SKM-1 treated with dmso at 0.1 percent for 144 hours (cell line): ENCODE data around the gene GRIN3A.
"Not testable (repeated sequence)": the region's sequence is repeated elsewhere in the genome, so short reads cannot be mapped to it uniquely, and the experiment has no call there.

Experiments used
- DNase-seq: peaks from one replicate; lab custom pipeline; 2025; ENCODE audit not compliant: unreplicated experiment; lab: John Stamatoyannopoulos, UW

The GRIN3A gene

DNA sequence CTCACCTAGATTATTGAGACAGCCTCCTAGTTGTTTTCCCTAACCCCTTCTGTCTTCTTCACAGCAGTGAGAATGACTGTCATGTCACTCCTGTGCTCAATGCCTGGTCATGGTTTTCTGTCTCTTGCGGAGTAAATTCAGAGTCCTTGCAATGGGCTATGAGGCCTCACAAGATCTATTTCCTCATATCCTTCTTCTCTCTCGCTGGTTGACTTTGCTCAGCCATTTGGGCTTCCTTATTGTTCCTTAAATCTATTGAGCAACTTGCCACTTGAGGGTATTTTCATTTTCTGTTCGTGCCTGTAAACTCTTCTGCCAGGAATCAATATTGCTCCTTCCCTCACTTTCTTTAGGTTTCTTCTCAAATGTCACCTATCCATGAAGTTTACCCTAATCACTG, 152.7 kb downstream of the GRIN3A start:
- DNase-seq = peak; percentile 62

DNA sequence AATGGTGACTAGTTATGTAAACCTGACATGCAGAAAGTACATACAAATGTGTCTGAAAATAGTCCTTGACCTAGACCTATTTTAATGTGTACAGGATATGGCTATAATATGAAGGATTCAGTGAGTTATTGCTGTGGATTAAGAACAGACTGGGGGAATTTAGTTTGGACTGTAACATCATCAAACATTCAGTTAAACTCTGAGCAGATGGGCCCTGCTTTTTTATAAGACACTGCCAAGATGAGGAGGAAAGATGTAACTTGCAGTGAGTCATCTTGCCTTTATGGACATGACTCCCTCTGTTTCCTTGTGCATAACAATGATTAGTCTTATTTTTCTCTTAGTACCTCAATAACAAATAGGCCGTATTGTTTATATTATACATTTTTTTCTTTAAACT, 155.9 kb downstream of the GRIN3A start:
- no peak for DNase-seq

DNA sequence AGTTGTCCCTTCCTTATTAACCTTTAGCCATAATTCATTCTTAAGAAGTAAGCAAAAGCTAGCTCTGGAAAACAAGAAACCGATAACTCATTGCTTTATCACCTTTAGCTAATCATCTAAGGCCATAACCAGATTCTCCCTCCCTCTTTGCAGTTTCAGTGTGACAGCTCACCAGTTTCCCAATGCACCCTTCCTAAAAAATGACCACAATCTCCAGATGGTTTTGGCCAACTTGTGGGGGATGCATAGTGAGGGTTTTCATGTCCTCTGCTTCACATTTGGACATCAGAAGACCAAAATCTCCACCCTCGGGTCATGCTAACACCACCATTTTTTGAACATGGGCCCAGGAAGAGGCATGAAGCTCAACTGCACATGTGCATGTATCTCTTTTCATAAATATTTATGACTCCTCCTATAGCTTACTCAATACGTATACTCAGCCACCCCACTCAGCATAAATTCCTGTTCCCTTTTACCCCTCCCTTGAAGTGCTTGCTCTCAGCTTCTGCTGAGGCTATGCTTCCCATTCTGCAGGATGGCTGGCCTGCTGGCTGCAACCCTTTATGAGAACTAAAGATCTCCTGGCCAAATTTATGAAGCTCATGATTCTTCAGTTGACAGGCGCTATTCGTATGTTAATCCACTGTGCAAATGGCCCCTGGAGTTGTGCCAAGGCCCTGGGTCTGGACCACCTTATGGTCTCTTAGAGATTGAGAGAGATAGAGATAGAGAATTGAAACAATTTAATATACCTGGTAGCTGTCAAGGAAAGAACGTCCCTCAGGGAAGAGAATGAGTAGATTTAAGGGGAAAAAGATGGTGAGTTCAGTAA, 158.5 kb downstream of the GRIN3A start:
- DNase-seq = peak; percentile 32

DNA sequence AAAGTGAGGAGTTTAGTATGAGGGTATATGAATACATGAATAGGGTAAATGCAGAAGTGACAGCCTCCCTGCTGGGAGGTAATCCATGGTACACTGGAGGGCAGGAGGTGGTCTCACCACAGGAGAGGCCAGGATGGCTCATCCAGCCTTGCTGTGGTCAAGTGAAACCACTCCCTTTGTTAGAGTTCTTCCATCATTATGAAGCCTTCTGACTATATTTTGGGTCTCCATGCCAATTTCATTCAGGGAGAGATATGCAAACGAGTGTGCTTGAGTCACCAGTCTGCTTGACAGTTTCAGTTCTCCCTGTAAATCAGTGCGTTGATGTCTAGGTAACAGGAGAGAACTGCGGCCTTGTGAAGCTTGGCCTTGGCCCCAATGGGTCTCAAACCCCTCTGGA, 160.1 kb downstream of the GRIN3A start:
- no peak for DNase-seq

DNA sequence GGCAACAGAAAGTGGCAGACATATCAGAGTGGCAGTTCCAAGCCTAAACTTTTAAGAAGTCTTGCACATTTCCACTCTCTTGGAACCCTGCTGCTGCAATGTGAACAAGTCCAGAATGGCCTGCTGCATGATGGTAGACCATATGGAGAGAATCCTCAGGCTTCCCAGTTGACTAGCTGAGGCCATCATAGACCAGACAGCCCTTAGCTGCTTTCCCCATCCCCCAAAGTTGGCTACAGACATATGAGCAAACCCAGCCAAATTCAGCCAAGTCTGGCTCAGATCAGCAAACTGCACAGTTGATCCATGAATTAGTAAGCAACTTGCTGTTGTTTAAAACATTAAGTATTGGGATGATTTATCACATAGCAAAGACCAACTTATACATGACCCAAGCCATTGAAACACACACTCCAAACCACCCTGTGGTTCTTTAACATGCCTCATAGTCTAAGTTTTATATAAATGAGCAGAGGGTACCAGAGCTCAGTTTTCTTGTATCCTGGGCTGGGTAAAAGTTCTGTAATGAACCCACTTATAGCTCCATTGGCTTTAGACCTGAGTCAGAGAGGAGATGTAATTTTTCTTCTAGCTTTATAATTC, 163.6 kb downstream of the GRIN3A start:
- DNase-seq = no peak

DNA sequence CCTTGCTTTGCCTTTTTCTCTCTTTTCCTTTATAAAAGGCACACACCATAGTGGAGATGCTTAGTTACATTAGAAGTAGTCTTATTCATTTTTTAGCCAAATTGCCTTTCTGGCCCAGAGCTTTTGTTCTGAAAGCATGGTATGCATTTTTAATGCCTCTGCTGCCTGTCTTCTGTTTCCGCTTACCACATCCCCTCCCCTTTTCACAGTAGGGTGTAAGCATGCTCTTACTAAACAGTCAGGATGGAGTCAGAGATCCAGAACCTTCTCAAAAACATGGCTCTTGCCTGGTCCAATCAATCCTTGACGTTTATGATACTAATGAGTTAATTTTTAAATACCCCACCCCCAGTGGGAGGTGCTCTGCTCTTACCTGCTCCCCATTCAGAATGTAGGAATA, 166.1 kb downstream of the GRIN3A start:
- no peak for DNase-seq

DNA sequence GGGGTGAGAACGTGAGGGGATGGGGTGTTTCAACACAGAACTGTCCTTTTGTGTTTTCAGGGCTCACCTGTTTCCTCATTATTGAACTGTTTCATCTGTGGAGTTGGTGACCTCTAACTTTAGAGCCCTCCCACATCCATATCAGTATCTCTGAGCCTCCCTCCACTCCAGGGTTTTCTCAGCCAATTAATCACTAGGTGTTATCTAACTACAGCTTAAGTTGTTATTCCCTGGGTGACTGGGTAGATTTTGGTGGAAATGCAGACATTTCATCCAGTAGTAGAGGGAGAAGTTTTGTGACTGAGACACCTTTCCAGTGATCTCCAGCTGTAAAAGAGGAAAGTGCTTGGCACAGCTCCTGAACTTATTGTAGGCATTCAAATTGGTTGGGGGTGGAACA, 167.3 kb downstream of the GRIN3A start:
- DNase-seq = no peak

DNA sequence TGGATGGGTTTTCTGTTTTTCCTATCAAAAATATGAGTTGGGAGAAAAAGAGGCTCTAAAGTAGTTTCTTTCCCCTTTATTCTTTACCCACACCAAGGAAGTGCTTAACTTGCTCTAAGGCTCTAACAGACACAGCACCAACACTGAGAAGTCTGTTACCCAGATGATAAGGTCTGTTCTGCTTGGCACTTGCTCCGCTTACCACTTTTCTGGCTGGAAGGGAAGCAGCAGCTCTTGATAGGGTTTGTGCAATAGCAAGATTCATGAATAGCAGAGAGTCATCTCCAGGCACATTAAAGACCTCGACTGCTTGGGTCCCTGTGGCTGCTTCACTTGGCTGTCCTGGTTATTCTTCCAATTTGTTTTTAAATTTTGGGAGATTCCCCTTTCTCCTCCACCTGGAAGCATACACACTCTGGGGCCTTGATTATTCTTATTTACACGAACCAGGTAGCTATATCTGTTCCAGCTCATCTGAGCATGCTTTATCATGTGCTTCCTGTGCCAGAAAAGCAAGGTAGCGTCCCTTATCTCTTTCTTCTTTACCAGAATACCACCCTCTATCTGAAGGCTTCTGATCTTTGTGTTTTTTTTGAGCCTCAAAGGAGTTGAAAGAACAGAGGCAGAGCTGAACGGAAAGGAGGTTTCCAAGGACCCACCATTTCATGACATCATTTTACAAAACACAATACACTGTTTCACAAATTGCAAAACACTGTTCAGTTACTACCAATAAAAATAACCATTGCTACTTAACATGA, 168.5 kb downstream of the GRIN3A start:
- DNase-seq = no peak

DNA sequence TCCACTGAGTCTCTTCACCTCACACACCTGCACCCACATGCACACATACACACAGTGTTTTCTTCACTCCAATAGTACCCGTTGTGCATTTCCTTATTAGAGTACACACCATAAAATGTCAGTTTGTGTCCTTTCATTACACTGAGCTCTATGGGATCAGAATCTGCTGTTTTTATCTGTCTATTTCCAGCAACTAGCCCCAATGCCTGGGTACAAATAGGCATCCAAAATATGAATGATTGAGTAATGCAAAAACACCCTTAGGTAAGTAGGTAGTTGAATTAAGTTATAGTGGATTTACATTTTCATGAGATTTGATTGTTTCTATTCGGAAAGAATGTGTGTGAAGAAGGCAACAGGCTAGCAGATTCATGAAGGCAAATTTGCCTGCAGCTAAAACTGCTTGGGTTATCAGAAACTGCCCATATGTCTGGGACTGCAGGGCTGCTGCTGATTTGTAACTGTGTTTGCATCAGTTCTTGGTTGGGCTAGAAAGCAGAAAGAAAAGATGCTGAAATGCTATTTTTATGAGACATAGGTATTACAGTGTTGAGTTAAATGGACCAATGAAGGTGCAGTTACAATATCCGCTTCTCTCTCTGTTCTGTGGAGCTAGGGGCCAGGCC, 170.6 kb downstream of the GRIN3A start:
- DNase-seq = no peak

DNA sequence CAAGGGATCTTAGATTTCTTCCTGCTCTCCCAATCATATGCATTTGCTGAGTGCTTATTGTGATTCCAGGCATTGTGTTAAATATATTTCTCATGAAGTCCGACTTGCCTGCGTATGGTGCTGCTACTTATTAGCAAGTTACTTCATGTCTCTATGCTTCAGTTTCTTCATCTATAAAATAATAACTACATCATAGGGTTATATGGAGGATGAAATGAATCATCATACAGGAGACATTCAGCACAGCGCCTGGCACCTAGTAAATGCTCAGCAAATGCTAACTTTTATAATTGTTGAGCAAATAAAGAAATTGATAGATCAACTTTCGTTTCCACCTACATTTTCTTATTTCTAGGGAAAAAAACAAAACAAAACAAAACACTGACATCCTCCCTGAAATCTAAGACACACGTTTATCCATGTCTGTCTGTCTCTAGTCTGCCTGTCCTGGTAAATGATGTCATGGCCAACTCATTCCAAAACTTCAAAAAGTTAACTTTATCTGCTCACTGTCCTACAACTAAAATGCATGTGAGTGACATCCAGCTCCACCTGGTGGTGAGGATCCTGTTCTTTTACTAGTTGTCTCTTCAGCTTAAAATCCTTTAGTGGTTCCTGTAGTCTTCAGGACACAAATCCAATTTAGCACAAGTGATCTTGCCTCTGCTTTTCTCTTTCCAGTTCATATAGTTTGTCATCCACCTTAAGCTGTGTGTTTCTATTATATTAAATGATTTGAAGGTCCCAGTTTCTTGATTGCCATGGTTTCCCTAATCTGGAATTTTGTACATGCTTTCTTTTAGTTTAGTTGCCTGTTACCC, 171.3 kb downstream of the GRIN3A start:
- DNase-seq = no peak

DNA sequence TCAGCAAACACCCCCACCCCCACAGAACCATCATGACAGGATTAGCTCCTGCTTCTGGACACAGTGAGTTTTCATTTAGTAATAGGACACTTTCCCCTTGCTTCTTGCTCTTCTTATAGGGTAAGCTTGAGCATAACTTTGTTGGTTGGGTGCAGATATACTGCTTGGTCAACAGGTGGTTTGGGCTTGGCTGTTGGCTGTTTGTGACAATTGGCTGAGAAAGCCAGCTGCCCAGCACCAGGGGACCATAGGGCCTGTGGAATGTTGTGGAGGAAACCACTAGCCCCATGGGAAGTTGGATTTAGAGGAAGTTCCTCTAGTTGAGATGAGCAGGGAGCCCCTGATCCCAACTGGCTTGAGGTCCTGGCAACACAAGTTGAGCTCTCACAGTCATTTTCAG, 174.2 kb downstream of the GRIN3A start:
- DNase-seq = no peak

DNA sequence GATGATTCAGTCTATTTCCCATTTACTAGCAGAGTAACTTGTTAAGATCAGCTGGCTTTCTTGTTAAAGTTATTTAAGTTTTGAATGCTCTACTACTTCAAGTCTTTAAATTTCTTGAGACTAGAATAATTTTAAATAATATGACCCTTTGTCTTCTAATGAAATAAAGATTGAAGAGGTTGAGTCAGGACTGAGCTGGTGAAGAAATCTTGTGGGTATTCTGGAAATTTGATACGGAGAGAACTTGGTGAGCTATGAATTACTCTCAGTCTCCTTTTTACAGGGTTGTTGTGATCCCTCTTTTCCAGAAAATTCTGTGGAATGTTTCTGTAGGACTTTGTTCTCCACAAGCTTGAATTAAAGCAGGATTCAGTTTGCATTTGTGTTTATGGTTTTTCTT, 175.5 kb downstream of the GRIN3A start:
- DNase-seq = no peak

DNA sequence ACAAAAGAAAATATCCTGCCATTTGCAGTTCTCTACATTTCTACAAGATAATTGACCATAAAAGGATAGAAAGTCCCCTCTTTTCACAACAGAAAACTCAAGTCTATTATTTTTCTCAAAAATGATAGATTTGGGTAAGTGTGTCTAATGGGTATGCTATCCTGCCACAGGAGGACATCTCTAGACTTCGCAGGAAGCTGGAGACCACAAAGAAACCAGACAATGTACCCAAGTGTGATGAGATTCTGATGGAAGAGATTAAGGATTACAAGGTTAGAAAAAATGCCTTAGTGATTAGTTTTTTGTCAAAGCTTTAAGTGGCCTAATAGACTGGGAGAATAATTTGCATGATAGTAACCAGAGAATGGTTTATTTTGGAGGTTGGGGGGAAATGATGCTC, 176.7 kb downstream of the GRIN3A start:
- no peak for DNase-seq

DNA sequence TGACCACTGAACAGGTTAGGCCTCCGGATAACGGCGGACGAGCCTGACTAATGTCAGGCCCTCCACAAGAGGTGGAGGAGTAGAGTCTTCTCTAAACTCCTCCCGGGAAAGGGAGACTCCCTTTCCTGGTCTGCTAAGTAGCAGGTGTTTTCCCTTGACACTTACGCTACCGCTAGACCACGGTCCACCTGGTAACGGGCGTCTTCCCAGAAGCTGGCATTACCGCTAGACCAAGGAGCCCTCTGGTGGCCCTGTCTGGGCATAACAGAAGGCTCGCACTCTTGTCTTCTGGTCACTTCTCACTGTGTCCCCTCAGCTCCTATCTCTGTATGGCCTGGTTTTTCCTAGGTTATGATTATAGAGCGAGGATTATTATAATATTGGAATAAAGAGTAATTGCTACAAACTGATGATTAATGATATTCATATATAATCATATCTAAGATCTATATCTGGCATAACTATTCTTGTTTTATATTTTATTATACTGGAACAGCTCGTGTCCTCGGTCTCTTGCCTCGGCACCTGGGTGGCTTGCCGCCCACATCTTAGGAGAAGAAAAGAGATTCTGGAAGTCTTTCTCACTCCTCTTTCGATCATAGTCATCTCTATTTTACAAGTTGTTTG, 188.9 kb downstream of the GRIN3A start:
- DNase-seq = not testable (repeated sequence)

DNA sequence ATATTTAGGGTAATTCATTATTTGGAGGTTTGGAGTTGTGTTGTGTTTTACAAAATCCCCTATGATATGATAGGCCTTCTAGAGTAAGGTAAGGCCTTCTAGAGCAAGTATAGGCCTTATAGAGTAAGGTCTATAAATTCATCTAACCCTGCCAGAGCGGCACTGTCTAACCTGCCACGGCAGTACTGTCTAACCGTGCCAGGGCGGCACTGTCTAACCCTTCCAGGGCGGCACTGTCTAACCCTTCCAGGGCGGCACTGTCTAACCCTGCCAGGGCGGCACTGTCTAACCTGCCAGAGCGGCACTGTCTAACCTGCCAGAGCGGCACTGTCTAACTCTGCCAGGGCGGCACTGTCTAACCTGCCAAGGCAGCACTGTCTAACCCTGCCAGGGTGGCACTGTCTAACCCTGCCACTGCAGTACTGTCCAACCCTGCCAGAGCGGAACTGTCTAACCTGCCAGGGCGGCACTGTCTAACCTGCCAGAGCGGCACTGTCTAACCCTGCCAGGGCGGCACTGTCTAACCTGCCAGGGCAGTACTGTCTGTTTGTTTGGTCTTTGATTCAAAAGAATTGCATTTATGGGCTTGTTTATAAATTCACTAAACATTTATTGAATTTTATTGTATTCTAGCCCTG, 195.2 kb downstream of the GRIN3A start:
- DNase-seq = no peak

DNA sequence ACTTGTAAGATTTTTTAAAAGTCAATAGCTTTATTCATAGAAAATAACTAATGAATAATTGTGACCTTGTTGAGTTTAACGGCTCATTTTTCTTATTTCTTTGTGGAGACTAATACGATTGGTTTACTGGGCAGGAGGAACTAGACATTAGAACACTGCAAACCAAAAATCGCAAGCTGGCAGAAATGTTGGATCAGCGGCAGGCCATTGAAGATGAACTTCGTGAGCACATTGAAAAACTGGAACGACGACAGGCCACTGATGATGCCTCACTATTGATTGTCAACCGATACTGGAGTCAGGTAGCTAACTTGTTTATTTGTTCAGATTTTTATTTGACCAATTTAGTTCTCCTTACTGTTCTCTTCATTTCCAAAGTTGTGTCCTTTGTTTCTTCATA, 198.4 kb downstream of the GRIN3A start:
- no peak for DNase-seq

DNA sequence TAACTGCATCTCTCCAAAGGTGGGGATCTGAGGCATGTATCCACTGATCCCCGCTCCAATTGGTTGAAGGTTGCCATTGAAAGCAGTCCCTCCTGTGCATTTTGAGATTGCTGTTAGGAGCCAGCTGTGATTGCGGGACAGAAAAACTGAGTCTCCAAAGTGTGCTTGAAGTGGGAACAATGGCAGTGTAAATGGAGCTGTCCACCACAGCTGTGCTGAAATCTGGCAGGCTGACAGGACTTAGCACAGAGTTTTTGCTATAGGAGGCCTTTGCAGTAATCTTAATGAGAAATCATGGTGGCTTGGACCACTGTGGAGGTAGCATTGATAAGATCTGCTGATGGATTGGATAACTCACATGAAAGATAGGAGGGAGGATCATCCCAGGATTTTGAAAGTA, 201.5 kb downstream of the GRIN3A start:
- DNase-seq = no peak

DNA sequence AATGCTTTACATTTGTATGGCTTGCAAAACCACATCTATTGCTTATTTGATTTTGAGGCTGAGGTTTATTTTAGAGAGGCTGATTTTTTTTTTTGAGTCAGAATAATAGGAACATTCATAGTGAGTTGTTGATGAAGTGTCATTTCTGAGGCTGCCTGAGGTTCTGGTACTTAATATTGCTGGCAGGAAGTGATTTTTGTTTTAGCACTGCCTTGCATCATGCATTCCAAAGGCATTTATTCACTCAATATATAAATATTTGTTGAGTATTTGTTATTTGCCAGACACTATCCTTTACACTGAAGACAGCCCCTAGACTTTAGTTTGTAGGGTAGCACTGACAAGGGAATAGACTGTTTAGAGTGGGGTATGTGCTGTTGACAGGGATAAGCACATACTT, 202.1 kb downstream of the GRIN3A start:
- no peak for DNase-seq

DNA sequence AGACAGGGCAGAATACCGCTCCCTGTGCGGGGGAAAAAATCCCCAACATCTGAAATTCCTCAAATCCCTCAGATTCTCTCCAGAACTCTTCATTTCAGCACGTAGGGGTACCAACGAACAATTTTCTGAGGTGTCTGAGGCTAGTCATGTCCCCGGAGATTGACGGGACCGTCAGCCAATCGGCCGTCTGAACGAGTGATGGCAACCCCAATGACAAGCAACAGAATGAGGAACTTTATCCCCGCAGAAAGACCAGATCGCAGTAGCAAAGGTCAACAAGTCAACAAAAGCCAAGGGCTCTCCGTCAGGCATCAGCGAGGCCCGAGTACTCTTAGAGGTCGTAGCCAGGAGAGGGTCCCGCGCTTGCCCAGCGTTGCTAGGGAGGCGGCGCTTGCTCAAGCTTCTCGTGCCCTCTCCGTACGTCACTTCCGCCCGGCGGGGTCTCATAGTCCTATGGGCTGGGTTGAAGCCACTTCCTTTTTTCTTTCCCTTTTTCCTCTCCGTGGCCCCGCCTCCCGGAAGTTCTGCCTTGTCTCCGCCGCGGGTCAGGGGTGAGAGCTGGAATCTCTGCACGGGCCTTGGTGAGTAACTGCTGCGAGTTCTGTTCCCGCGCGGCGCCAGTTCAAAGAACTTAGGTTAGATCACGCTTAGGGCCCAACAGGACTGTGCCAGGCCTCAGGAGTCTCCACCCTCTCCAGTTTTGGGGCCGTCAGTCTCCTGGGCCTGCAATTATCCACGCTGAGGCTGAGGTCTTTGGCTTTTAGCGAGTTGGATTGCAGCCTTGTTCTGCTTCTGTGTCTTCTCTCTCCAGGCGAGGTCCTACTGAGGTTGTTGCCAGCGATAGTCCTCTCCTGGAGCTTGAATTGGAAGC, 204.9 kb downstream of the GRIN3A start, which contains the start of gene RNF20:
Gene RNF20 (plus strand): TSS at position 520 of the 871 bp plus-strand sequence. CDS start 1,571 bp downstream, outside the sequence.
- peak; percentile 86 for DNase-seq
